ENCODE results near the gene PLXNB1.

PLXNB1 gene

GRCh38 chr3:48425281-48425812 is 4.5 kb downstream of the PLXNB1 start:
- no peak for DNase-seq (ENCODE audit: extremely low read depth, low read depth)
- TF ChIP-seq, protein P1, sequence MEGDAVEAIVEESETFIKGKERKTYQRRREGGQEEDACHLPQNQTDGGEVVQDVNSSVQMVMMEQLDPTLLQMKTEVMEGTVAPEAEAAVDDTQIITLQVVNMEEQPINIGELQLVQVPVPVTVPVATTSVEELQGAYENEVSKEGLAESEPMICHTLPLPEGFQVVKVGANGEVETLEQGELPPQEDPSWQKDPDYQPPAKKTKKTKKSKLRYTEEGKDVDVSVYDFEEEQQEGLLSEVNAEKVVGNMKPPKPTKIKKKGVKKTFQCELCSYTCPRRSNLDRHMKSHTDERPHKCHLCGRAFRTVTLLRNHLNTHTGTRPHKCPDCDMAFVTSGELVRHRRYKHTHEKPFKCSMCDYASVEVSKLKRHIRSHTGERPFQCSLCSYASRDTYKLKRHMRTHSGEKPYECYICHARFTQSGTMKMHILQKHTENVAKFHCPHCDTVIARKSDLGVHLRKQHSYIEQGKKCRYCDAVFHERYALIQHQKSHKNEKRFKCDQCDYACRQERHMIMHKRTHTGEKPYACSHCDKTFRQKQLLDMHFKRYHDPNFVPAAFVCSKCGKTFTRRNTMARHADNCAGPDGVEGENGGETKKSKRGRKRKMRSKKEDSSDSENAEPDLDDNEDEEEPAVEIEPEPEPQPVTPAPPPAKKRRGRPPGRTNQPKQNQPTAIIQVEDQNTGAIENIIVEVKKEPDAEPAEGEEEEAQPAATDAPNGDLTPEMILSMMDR (IDR thresholded peaks at IDR 0.05; ENCODE audit: low read depth, low read length): no peak

- DNase-seq (ENCODE audit: extremely low read depth, low read depth): no peak
- TF ChIP-seq, protein P1 (IDR thresholded peaks at IDR 0.05; ENCODE audit: low read depth, low read length): no peak
Observed at GRCh38 chr3:48423883-48424695, 5.8 kb downstream of the PLXNB1 start.

- no peak for DNase-seq (ENCODE audit: extremely low read depth, low read depth)
- TF ChIP-seq, protein P1 (IDR thresholded peaks at IDR 0.05; ENCODE audit: low read depth, low read length): no peak
Observed at GRCh38 chr3:48423241-48423882, 6.5 kb downstream of the PLXNB1 start.

GRCh38 chr3:48422681-48423080 is 7.2 kb downstream of the PLXNB1 start:
- TF ChIP-seq, protein P1 (IDR thresholded peaks at IDR 0.05; ENCODE audit: low read depth, low read length): no peak

DNA sequence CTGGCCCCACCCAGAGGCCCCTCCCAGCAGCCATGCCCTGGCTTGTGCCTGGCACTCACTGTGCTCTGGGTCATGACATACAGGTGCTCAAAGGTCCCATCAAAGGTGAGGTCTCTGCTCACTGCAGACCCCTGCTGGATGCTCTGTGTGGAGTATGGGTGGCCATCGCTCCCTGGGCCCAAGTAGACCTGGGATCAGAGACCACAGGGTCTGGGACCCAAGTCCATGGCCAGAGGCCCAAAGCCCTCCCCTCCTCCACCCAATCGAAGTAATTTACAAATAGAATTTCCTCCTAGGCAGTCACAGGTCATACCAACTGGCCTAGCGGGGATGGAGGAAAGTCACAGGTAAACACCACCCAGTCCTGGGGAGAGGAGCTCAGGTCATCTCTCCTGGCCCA is 7.6 kb downstream of the PLXNB1 start:
- TF ChIP-seq, protein P1 (IDR thresholded peaks at IDR 0.05; ENCODE audit: low read depth, low read length): no peak

More at GRCh38 chr3:48422681-48423080, 7.2 kb downstream of the PLXNB1 start:
- DNase-seq (ENCODE audit: extremely low read depth, low read depth): no peak

GRCh38 chr3:48420561-48420960 is 9.3 kb downstream of the PLXNB1 start:
- no peak for DNase-seq (ENCODE audit: extremely low read depth, low read depth)
- TF ChIP-seq, protein P1 (IDR thresholded peaks at IDR 0.05; ENCODE audit: low read depth, low read length): no peak

More for the DNA sequence above, 7.6 kb downstream of the PLXNB1 start:
- no peak for DNase-seq (ENCODE audit: extremely low read depth, low read depth)

DNA sequence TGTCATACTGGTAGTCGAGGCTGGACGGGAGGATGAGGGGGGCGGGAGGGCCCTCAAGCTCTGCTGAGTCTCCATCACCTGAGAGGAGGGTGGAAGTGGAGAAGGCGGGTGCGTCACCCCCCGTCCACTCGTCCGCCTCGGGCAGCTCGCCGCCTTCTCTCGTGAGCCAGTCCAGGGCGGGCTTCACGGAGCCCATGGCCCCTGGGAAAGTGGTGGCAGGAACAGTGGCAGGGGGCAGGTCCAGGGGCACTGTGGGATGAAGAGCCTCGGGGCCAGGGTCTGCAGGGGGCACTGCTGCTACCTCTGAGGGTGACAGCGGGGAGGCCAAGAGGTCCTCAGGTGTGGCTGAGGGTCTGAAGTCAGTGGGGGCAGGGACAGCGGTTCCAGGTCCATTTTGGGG is 10.3 kb downstream of the PLXNB1 start:
- TF ChIP-seq, protein P1 (IDR thresholded peaks at IDR 0.05; ENCODE audit: low read depth, low read length): no peak
- DNase-seq (ENCODE audit: extremely low read depth, low read depth): no peak
